Measurements from ENCODE around the gene TPK1.

TPK1 gene

GRCh38 chr7:144529269-144529926 lies 306.5 kb downstream of the TPK1 start:
- no peak for DNase-seq (ENCODE audit: low read depth, low spot score)

GRCh38 chr7:144528536-144529045 lies 307.3 kb downstream of the TPK1 start:
- no peak for DNase-seq (ENCODE audit: low read depth, low spot score)

GRCh38 chr7:144527051-144527471 lies 308.8 kb downstream of the TPK1 start:
- no peak for DNase-seq (ENCODE audit: low read depth, low spot score)

DNA sequence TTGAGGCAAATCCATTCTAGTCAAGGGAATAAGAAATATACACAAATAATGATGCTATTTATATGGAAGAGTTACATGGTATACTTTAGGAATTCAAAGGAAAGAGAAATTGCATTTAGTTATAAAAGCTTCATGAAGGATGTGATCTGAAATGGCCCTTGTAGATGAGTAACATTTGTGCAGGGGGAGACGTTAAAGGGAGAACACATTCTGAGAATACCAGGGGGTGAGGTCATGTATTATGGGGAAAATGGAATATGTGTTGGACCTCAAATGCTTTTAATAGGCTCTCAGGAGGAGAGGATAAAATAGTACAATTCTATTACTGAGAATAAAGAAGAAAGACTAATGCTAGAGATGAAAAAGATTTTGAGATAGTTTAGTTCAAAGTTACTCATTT lies 309.9 kb downstream of the TPK1 start:
- no peak for DNase-seq (ENCODE audit: low read depth, low spot score)

DNA sequence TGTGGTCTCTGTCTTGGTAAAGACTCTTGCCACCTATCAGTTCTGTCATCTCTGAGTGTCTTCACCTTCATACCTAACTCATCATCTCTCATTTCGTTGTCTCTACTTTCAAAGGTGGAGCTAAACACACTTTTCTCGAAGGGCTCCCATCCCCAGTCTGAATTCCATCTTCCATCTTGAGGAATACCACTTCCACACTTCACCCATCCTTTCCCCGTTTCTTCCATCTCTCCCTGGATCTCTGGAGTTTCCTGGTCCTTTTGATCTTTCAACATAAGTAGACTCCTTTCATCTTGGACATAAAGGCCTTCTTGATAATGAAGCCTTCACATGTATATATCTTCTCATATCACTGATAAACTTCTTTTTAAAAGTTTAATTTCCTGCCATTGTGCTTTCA lies 311.6 kb downstream of the TPK1 start:
- DNase-seq (ENCODE audit: low read depth, low spot score), result no peak

- DNase-seq (ENCODE audit: low read depth, low spot score), result no peak
These were observed 312.2 kb downstream of the TPK1 start for GRCh38 chr7:144523621-144524020.

DNA sequence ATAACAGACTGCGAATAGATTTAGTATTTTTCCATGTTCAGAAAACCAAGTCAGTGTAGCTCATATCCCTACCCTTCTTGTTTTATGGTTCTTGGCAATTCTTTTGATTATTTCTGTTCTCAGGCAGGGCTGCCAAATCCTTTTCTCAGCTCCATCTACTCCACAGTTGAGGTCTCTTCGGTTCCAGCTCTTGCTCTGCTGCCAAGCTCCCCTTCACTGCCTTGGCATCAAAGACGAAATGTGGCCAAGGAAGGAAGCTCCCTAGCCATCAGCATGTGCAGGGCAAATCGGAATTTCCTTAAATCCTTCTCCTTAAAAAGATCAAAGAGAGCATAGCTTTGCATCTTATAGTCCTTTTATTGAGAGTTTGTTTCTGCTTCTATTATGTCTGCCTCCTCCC lies 315.9 kb downstream of the TPK1 start:
- no peak for DNase-seq (ENCODE audit: low read depth, low spot score)

DNA sequence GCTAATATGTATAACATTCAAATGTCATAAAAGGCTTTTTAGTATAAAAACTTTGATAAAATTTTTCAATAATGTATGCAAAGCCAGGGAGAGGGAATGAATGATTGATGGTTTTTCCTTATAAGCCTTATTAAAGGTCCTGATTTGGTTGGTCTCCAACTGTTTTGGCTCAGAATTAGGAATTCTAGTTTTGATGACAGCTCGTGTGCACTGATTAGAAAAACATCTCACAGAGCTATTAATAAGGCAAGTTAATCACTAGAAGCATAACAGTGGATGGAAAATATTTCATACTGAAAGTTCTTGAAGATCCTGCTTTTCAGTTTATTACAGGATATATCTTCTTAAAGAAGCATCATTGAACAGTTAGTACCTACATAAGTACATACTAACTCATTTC lies 317.5 kb downstream of the TPK1 start:
- no peak for DNase-seq (ENCODE audit: low read depth, low spot score)

GRCh38 chr7:144517749-144518148 lies 318.1 kb downstream of the TPK1 start:
- no peak for DNase-seq (ENCODE audit: low read depth, low spot score)

DNA sequence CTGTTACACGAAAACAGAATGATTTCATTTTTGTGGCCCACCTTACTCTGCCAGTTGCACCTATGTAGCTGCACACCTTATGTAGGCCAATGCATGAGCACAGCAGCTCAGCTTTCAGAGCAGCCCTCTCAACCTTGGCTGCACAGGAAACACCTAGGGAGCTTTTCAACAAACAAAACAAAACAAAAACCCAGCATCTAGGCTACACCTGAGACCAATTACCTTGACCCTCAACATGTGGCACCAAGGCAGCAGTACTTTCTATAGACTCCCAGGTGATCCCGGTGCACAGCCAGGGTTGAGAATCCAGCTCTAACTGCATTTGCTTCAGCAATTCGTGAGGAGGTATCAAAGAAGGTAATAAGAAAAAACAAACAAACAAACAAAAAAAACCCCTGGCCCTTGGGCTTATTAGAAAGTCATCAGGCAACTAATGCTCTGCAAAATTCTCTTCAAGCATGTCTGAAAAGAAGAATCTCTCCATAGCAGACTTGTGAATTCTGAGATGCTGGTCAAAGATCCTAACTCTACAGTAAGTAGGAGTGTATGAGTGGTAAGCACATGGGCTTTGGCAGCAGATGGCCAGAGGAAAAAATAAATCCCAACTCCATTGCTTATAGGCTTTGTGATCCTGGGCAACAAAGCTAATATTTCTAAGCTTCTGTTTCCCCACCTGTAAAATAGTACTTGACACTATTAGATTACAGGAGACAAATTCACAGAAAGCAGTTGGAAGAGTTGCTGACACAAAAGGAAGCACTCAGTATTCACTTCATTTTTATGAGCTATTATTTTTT lies 318.9 kb downstream of the TPK1 start:
- DNase-seq (ENCODE audit: low read depth, low spot score), result no peak

DNA sequence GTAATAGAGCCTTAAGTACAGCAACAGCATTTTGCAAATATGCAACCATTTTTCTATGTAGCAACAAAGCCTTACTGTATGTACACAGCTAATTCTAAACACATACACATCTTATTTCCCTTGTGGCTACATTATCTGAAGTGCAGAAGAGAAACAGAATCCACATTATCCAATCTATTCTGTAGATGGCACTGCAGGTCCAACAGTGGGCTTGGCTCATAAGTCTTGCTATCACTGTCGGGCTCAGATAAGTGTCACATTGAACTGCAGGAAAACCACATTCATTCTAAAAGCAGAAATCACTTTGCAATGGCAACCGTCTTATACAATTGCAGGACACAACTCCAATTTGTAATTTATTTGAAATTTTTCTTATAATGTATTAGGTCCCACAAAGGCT lies 322.5 kb downstream of the TPK1 start:
- DNase-seq (ENCODE audit: low read depth, low spot score), result no peak

- DNase-seq (ENCODE audit: low read depth, low spot score), result no peak
These were observed 325.2 kb downstream of the TPK1 start for GRCh38 chr7:144510621-144511020.

- DNase-seq (ENCODE audit: low read depth, low spot score), result no peak
These were observed 327.2 kb downstream of the TPK1 start for GRCh38 chr7:144508702-144509101.

GRCh38 chr7:144503215-144503614 lies 332.6 kb downstream of the TPK1 start:
- DNase-seq (ENCODE audit: low read depth, low spot score), result no peak

- DNase-seq (ENCODE audit: low read depth, low spot score), result no peak
These were observed 335.6 kb downstream of the TPK1 start for GRCh38 chr7:144500225-144500624.

GRCh38 chr7:144497282-144497681 lies 338.6 kb downstream of the TPK1 start:
- no peak for DNase-seq (ENCODE audit: low read depth, low spot score)

- DNase-seq (ENCODE audit: low read depth, low spot score), result no peak
These were observed 341.5 kb downstream of the TPK1 start for GRCh38 chr7:144494355-144494754.

- DNase-seq (ENCODE audit: low read depth, low spot score), result no peak
These were observed 346.3 kb downstream of the TPK1 start for GRCh38 chr7:144489504-144489903.

DNA sequence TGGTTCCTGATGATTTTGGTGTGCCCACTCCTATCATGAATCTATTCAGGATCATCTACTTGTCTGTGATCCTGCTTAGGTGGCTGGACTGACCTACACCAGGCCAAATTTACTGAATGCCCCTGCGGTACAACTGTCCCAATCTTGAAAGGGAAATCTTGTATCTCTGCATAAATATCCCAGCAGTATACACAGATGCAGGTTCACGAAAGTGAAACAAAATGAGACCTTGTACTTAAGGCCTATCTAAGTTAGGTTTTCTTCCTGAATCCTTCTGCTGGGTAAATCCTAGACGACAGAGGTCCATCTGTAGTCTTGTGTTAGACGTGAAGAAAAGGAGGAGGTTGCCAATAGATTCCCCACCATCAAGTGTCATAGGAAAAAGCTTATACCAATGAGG lies 346.9 kb downstream of the TPK1 start:
- DNase-seq (ENCODE audit: low read depth, low spot score), result no peak

GRCh38 chr7:144487901-144488300 lies 348.0 kb downstream of the TPK1 start:
- no peak for DNase-seq (ENCODE audit: low read depth, low spot score)

- no peak for DNase-seq (ENCODE audit: low read depth, low spot score)
These were observed 351.4 kb downstream of the TPK1 start for GRCh38 chr7:144484445-144484844.

- no peak for DNase-seq (ENCODE audit: low read depth, low spot score)
These were observed 352.7 kb downstream of the TPK1 start for GRCh38 chr7:144483189-144483588.

DNA sequence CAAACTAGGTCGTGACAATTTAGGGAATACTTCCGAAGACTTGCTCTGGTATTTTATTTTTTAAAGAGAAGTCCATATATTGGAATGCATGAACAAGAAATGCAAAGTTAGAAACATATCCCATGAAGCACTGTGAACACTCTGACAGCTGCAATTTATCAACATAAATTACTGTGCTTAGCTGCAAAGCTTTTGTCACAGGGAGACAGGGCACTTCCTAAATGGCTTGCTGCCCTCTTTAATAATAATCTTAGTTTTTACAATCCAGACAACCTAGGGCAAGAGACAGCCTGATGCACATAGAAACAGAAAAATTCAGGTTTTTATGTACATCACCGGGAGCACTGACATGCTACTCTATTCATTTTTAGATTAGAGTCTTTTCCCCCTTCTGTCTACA lies 354.0 kb downstream of the TPK1 start:
- DNase-seq (ENCODE audit: low read depth, low spot score), result no peak

All from brain pericyte (primary cell).